Progenitor cell of endocrine pancreas (in vitro differentiated cells): ENCODE results near the gene AP1S3. TPM values are rescaled to one million over a fixed set of nuclear protein-coding genes. Genes with fewer than 3 reads are reported as not detected.
A peak's percentile ranks its signal among the peaks of the same experiment; 100 is the strongest.

Experiments used
- DNase-seq: peaks from one replicate; pipeline ENCODE4 v3.0.0; 2021; ENCODE audit warnings: low spot score; ENCODE audit not compliant: unreplicated experiment
- H3K27ac Mint-ChIP-seq: 2 replicates; pipeline ENCODE4 v1.8.0; 2021; ENCODE audit warnings: mild to moderate bottlenecking, moderate library complexity, mixed read lengths
- H3K27me3 Mint-ChIP-seq: 2 replicates; pipeline ENCODE4 v1.8.0; 2021; ENCODE audit warnings: mixed read lengths
- H3K36me3 Mint-ChIP-seq: 2 replicates; pipeline ENCODE4 v1.8.0; 2022; ENCODE audit warnings: mixed read lengths; ENCODE audit not compliant: insufficient read depth
- H3K4me1 Mint-ChIP-seq: 2 replicates; pipeline ENCODE4 v1.8.0; 2021; ENCODE audit warnings: low read depth, mixed read lengths
- H3K4me3 Mint-ChIP-seq: 2 replicates; pipeline ENCODE4 v1.8.0; 2021; ENCODE audit warnings: low read depth, mild to moderate bottlenecking, moderate library complexity, mixed read lengths
- H3K9me3 Mint-ChIP-seq: 2 replicates; pipeline ENCODE4 v1.8.0; 2021; ENCODE audit warnings: low read depth, mixed read lengths
- CTCF ChIP-seq: fragments of 200-600 bp; sonication (generic); IDR thresholded peaks from one replicate; pipeline ENCODE4 v1.5.0; 2021; ENCODE audit warnings: antibody characterized with exemption, mild to moderate bottlenecking; ENCODE audit not compliant: unreplicated experiment
- total RNA-seq: library from RNA; stranded (reverse); gene quantifications from 2 replicates; pipeline ENCODE4 v1.2.1, GENCODE V29; 2021

The AP1S3 gene
- total RNA-seq, 1 donor from 2014 or later, result 11.5 TPM

GRCh38 chr2:223834431-223834830, 3.0 kb downstream of the AP1S3 start:
- Mint-ChIP-seq H3K27me3 (no peaks in the 10 kb centered on the region), H3K4me1 (peaks cover 10% of the 10 kb centered on the region), H3K9me3 (no peaks in the 10 kb centered on the region), H3K36me3 (peaks cover 1% of the 10 kb centered on the region), H3K27ac (no peak overlapping the region), H3K4me3 (no peak overlapping the region)
- no peak for TF ChIP-seq CTCF
- DNase-seq, result no peak

GRCh38 chr2:223832241-223832903, 5.0 kb downstream of the AP1S3 start:
- Mint-ChIP-seq H3K9me3 (no peaks in the 10 kb centered on the region), H3K27ac (no peak overlapping the region), H3K36me3 (peaks cover 3% of the 10 kb centered on the region), H3K27me3 (no peaks in the 10 kb centered on the region), H3K4me1 (peaks cover 8% of the 10 kb centered on the region), H3K4me3 (no peak overlapping the region)
- no peak for DNase-seq
- TF ChIP-seq CTCF, result no peak

- Mint-ChIP-seq H3K27ac (no peak overlapping the region), H3K4me1 (no peaks in the 10 kb centered on the region), H3K36me3 (peaks cover 10% of the 10 kb centered on the region), H3K9me3 (peaks cover 3% of the 10 kb centered on the region), H3K4me3 (no peak overlapping the region), H3K27me3 (no peaks in the 10 kb centered on the region)
- DNase-seq, result no peak
- no peak for TF ChIP-seq CTCF
Measured at GRCh38 chr2:223829128-223829527, 8.3 kb downstream of the AP1S3 start.

GRCh38 chr2:223828314-223828713, 9.1 kb downstream of the AP1S3 start:
- Mint-ChIP-seq H3K27ac (peak overlapping the region; percentile 29), H3K9me3 (peaks cover 3% of the 10 kb centered on the region), H3K4me3 (no peak overlapping the region), H3K4me1 (no peaks in the 10 kb centered on the region), H3K36me3 (peaks cover 9% of the 10 kb centered on the region), H3K27me3 (no peaks in the 10 kb centered on the region)
- DNase-seq, result no peak
- TF ChIP-seq CTCF, result no peak

GRCh38 chr2:223826995-223827394, 10.4 kb downstream of the AP1S3 start:
- Mint-ChIP-seq H3K27me3 (no peaks in the 10 kb centered on the region), H3K4me3 (no peak overlapping the region), H3K4me1 (no peaks in the 10 kb centered on the region), H3K36me3 (peaks cover 9% of the 10 kb centered on the region), H3K9me3 (peaks cover 3% of the 10 kb centered on the region), H3K27ac (no peak overlapping the region)
- TF ChIP-seq CTCF, result no peak
- no peak for DNase-seq
